Endothelial cell (in vitro differentiated cells): ENCODE data around the gene HOXB3. TPM values are rescaled to one million over a fixed set of nuclear protein-coding genes. Genes with fewer than 3 reads are reported as not detected.
"Not testable (repeated sequence)": the region's sequence is repeated elsewhere in the genome, so short reads cannot be mapped to it uniquely, and the experiment has no call there.

Experiments
- DNase-seq: peaks from one replicate; pipeline ENCODE4 v3.0.0; 2021; ENCODE audit warnings: low spot score
- H3K27ac Mint-ChIP-seq: one replicate; pipeline ENCODE4 v1.8.0; 2021; ENCODE audit warnings: mixed read lengths, inconsistent platforms; ENCODE audit not compliant: unreplicated experiment
- H3K27me3 Mint-ChIP-seq: one replicate; pipeline ENCODE4 v1.8.0; 2021; ENCODE audit warnings: mild to moderate bottlenecking, moderate library complexity, mixed read lengths, inconsistent platforms; ENCODE audit not compliant: unreplicated experiment
- H3K36me3 Mint-ChIP-seq: one replicate; pipeline ENCODE4 v1.8.0; 2021; ENCODE audit warnings: mild to moderate bottlenecking, low read depth, mixed read lengths, inconsistent platforms; ENCODE audit not compliant: unreplicated experiment
- H3K4me1 Mint-ChIP-seq: one replicate; pipeline ENCODE4 v1.8.0; 2021; ENCODE audit warnings: mild to moderate bottlenecking, mixed read lengths, inconsistent platforms; ENCODE audit not compliant: unreplicated experiment
- H3K4me3 Mint-ChIP-seq: one replicate; pipeline ENCODE4 v1.8.0; 2021; ENCODE audit warnings: mild to moderate bottlenecking, mixed read lengths, inconsistent platforms; ENCODE audit not compliant: unreplicated experiment
- H3K9me3 Mint-ChIP-seq: one replicate; pipeline ENCODE4 v1.8.0; 2021; ENCODE audit warnings: mixed read lengths, inconsistent platforms; ENCODE audit not compliant: unreplicated experiment
- total RNA-seq: library from RNA; stranded (reverse); fragmentation: NEBNext Ultra II Directional; extraction: Animal tissue kit (Norgen Biotek cat#: 25700); gene quantifications from one replicate; pipeline ENCODE4 v1.2.1, GENCODE V29; 2021; ENCODE audit not compliant: unreplicated experiment
- TF ChIP-seq, protein P1 (sequence below): fragments of 200-600 bp; sonication (generic); IDR thresholded peaks from one replicate; pipeline ENCODE4 v1.5.0; 2021; ENCODE audit warnings: antibody characterized with exemption; ENCODE audit not compliant: unreplicated experiment

The HOXB3 gene
- total RNA-seq, 1 donor from 2014 or later: 17.7 TPM

DNA sequence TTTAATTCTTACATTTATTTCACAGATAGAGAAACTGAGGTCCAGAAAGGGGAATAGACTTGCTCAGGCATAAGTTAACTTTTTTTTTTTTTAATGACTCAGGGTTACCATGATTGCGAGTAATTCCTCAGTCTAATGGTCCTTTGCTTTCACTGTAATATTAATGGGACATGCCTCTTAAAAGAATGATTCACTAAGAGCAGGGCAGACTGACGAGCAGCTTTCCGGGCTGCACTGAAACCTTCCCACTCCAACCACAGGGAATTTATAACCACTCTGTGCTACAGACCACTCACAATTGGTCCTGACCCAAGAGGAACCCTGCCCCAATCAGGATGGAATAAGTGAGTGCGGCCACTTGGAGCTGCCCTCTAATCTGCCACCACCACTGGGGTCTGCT is 50.9 kb downstream of the HOXB3 start:
- peaks cover 17% of the 10 kb centered on the region for H3K4me1 Mint-ChIP-seq
- TF ChIP-seq, protein P1, sequence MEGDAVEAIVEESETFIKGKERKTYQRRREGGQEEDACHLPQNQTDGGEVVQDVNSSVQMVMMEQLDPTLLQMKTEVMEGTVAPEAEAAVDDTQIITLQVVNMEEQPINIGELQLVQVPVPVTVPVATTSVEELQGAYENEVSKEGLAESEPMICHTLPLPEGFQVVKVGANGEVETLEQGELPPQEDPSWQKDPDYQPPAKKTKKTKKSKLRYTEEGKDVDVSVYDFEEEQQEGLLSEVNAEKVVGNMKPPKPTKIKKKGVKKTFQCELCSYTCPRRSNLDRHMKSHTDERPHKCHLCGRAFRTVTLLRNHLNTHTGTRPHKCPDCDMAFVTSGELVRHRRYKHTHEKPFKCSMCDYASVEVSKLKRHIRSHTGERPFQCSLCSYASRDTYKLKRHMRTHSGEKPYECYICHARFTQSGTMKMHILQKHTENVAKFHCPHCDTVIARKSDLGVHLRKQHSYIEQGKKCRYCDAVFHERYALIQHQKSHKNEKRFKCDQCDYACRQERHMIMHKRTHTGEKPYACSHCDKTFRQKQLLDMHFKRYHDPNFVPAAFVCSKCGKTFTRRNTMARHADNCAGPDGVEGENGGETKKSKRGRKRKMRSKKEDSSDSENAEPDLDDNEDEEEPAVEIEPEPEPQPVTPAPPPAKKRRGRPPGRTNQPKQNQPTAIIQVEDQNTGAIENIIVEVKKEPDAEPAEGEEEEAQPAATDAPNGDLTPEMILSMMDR: no peak
- H3K9me3 Mint-ChIP-seq: no peaks in the 10 kb centered on the region
- no peak for DNase-seq
- H3K27me3 Mint-ChIP-seq: peaks cover 9% of the 10 kb centered on the region
- H3K4me3 Mint-ChIP-seq: no peak overlapping the region
- H3K36me3 Mint-ChIP-seq: peaks cover 7% of the 10 kb centered on the region
- no peak overlapping the region for H3K27ac Mint-ChIP-seq

DNA sequence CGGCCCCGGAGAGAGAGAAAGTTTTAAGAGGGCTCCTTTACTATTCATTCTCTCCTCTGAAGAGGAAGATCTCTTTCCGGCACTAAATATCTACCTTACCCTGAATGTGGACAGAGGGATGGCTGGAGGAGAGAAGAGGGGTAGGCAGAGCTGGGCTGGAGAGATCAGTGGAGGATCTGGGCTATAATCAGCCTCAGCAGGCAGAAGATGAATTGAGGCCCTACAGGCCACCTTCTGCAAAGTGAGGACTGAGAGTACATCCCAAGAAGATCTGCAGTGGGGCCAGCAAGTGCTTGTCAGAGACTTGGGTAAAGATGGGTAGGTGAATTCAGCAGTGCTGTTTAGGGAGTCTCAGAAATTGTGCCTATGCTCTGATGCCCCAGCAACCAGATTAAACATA is 52.7 kb downstream of the HOXB3 start:
- no peak for DNase-seq
- H3K27ac Mint-ChIP-seq: no peak overlapping the region
- H3K27me3 Mint-ChIP-seq: peaks cover 8% of the 10 kb centered on the region
- no peaks in the 10 kb centered on the region for H3K36me3 Mint-ChIP-seq
- H3K4me1 Mint-ChIP-seq: peaks cover 10% of the 10 kb centered on the region
- H3K4me3 Mint-ChIP-seq: no peak overlapping the region
- TF ChIP-seq, protein P1: no peak
- no peaks in the 10 kb centered on the region for H3K9me3 Mint-ChIP-seq

DNA sequence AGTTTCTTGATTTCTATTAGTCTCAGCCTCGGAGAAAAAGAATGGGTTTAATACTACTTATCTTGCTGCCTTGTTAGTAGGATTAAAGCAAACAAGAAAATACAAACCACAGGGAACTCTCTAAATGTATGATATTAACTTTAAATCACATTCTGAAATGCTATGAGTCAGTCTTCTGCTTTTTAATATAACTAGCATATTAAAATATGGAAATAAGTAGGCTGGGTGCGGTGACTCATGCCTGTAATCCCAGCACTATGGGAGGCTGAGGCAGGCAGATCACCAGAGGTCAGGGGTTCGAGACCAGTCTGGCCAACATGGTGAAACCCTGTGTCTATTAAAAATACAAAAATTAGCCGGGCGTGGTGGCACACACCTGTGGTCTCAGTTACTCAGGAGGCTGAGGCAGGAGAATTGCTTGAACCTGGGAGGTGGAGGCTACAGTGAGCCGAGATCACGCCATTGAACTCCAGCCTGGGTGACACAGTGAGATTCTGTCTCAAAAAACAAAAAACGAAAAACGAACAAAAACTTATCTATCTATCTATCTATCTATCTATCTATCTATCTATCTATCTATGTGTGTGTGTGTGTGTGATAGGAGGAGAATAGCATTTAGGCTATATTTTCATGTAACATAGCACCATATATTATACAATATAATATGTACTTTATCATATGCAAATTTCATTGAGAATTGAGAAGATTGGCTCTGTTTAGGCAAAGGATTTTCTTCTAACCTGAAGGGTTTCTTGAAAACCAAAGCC is 54.1 kb downstream of the HOXB3 start:
- H3K4me1 Mint-ChIP-seq, H3K36me3 Mint-ChIP-seq, H3K9me3 Mint-ChIP-seq, H3K27ac Mint-ChIP-seq, DNase-seq, H3K4me3 Mint-ChIP-seq: not testable (repeated sequence)
- peaks cover 14% of the 10 kb centered on the region for H3K27me3 Mint-ChIP-seq

DNA sequence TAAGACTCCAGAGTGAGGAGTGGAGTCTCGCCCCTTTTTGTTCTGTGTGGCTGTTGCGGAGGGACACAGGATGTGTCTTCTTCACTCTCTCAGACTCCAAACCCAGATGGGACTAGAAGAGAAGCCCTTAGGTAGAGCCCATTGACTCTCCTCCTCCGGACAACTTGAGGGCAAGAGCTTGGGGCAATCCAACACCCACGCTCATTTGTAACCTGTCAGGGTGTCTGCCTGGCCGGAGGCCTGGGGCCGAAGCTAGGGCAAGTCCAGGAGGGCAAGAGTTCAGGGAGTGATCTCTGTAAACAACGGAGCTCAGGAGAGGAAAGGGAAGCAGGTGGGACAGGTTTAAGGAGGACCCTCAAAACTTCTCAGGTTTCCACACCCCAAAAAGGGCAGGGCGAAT is 57.8 kb downstream of the HOXB3 start:
- DNase-seq: no peak
- TF ChIP-seq, protein P1: no peak
- no peak overlapping the region for H3K4me3 Mint-ChIP-seq
- H3K27me3 Mint-ChIP-seq: peaks cover 17% of the 10 kb centered on the region
- no peaks in the 10 kb centered on the region for H3K36me3 Mint-ChIP-seq
- H3K9me3 Mint-ChIP-seq: no peaks in the 10 kb centered on the region
- H3K27ac Mint-ChIP-seq: no peak overlapping the region
- H3K4me1 Mint-ChIP-seq: peaks cover 6% of the 10 kb centered on the region

DNA sequence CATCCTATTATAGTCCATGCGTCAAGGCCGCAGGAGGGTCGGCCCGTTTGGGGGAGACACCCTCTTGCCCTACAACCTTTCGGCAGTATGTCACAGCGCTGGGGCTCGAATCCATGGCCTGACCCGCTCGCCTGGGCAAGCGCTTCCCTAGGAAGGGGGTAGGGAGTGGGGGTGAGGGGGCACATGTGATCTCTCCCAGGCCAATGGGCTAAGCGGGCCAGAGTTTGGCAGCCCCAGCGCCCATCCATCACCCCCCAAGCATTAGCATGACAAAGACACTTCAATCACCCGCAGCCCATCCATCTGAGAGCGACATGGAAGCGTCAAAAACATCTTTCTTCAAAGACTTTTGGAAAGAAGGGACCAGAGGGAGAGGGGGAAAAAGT is 59.2 kb downstream of the HOXB3 start, which contains the start of gene HOXB1:
Gene HOXB1 (minus strand): TSS at position 125 of the 386 bp plus-strand sequence. CDS start 107 bp downstream, at position 18.
- Mint-ChIP-seq H3K27me3 (peaks cover 24% of the 10 kb centered on the region), H3K4me1 (peaks cover 14% of the 10 kb centered on the region), H3K9me3 (no peaks in the 10 kb centered on the region), H3K36me3 (no peaks in the 10 kb centered on the region), H3K27ac (no peak within 1 kb of the TSS), H3K4me3 (no peak within 1 kb of the TSS)
- TF ChIP-seq, protein P1: no peak
- DNase-seq: no peak
